Stomach (tissue), 9 donors: ENCODE results near the gene UTP4. TPM values are rescaled to one million over a fixed set of nuclear protein-coding genes. Genes with fewer than 3 reads are reported as not detected.
A peak's percentile ranks its signal among the peaks of the same experiment; 100 is the strongest.

Experiments used
- DNase-seq, 2 donors: peaks; one replicate each; pipeline versions ENCODE4 v3.0.0 to v3.0.0-alpha.2; 2013 to 2019
- H3K27ac ChIP-seq, 5 donors: fragments of 200-600 bp in 4 of 5; sonication (generic) in 4 of 5; one replicate each; pipeline ENCODE4 v1.5.1; 2013 to 2019; ENCODE audit warnings: mild to moderate bottlenecking in 1 of 5, moderate library complexity in 1 of 5
- H3K27me3 ChIP-seq, 3 donors: fragments of 200-600 bp; sonication (generic); one replicate each; pipeline ENCODE4 v1.5.1; 2017 to 2019; ENCODE audit warnings: mixed run types in 1 of 3
- H3K36me3 ChIP-seq, 4 donors: fragments of 200-600 bp; sonication (generic); 1 replicate in 3 of 4; 2 replicates in 1 of 4; pipeline ENCODE4 v1.5.1; 2016 to 2019
- H3K4me1 ChIP-seq, 4 donors: fragments of 200-600 bp; sonication (generic); one replicate each; pipeline ENCODE4 v1.5.1; 2016 to 2019
- H3K4me3 ChIP-seq, 4 donors: fragments of 200-600 bp; sonication (generic) in 3 of 4; one replicate each; pipeline ENCODE4 v1.5.1; 2016 to 2019; ENCODE audit warnings: mild to moderate bottlenecking in 1 of 4
- H3K9me3 ChIP-seq, 4 donors: fragments of 200-600 bp; sonication (generic); one replicate each; pipeline ENCODE4 v1.5.1; 2016 to 2019
- EP300 ChIP-seq: sonication (generic); formaldehyde crosslinking; IDR thresholded peaks from one replicate; pipeline ENCODE4 v1.6.1; 2017; ENCODE audit warnings: antibody characterized with exemption
- POLR2A ChIP-seq, 4 donors: fragments of 450-650 bp; IDR thresholded peaks; one replicate each; pipeline ENCODE4 v1.6.1; 2016; ENCODE audit warnings: antibody characterized with exemption in 4 of 4, control low read depth in 2 of 4, mild to moderate bottlenecking in 1 of 4, moderate library complexity in 1 of 4
- POLR2AphosphoS5 ChIP-seq, 3 donors: sonication (generic); formaldehyde crosslinking; IDR thresholded peaks; one replicate each; pipeline ENCODE4 v1.6.1; 2016; ENCODE audit warnings: antibody characterized with exemption in 3 of 3
- WGBS, 5 donors: extraction: QIAGEN DNeasy Blood & Tissue Kit in 3 of 5; methylation state at CpG; one replicate each; pipeline versions ENCODE4 v1.1.5 to v1.1.7; 2013 to 2018; 5-methylcytosine and 5-hydroxymethylcytosine counted together
- intact Hi-C: fragments of 100-400 bp; cut with DNase I; formaldehyde crosslinking; loops from one replicate; pipeline ENCODE4 v1.15.1; 2023; ENCODE audit warnings: low total_unique reads
- polyA plus RNA-seq, 3 donors: library from polyadenylated mRNA; stranded (reverse); fragments of 200-250 nt; gene quantifications; one replicate each; pipeline ENCODE4 v1.2.3, GENCODE V29; 2013
- total RNA-seq, 5 donors: library from RNA; depleted of rRNA; stranded (reverse); fragments of >200 nt; gene quantifications; one replicate each; pipeline versions ENCODE4 v1.1.0 to v1.2.3, GENCODE V29; 2014 to 2016
- TF ChIP-seq, protein P1 (sequence below), 7 experiments: fragments of 450-650 bp in 4 of 7; fragments of 200-600 bp in 3 of 7; sonication (generic) in 3 of 7; IDR thresholded peaks; one replicate each; pipeline ENCODE4 v1.5.1; 2016 to 2019; ENCODE audit warnings: antibody characterized with exemption in 7 of 7, control low read depth in 2 of 7, mild to moderate bottlenecking in 1 of 7
- donor health status: healthy with polysubstance abuse.
- donor health status: Bipolar disorder and iron deficiency.
- donor health status: healthy.

Gene UTP4
- total and polyA plus RNA-seq, 8 donors: 8.1 to 68.8 (median 30.9) TPM

DNA sequence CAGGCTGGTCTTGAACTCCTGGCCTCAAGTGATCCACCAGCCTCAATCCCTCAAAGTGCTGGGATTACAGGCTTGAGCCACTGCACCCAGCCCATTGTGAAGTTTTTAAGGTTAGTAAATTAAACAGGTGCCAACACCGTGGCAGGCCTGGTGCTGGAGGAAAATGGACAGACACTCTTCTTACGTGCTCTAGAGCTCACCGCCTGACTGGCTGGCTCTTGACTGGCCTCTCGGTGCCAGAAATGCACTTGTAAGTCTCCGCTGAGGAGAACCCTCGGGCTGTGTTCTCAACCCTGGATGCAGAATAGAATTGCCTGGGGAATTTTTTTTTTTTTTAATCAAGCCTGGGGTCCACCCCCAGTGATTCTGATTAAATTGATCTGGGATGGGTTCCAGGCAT lies 37.3 kb upstream of the UTP4 start:
- TF ChIP-seq, protein P1, sequence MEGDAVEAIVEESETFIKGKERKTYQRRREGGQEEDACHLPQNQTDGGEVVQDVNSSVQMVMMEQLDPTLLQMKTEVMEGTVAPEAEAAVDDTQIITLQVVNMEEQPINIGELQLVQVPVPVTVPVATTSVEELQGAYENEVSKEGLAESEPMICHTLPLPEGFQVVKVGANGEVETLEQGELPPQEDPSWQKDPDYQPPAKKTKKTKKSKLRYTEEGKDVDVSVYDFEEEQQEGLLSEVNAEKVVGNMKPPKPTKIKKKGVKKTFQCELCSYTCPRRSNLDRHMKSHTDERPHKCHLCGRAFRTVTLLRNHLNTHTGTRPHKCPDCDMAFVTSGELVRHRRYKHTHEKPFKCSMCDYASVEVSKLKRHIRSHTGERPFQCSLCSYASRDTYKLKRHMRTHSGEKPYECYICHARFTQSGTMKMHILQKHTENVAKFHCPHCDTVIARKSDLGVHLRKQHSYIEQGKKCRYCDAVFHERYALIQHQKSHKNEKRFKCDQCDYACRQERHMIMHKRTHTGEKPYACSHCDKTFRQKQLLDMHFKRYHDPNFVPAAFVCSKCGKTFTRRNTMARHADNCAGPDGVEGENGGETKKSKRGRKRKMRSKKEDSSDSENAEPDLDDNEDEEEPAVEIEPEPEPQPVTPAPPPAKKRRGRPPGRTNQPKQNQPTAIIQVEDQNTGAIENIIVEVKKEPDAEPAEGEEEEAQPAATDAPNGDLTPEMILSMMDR (IDR thresholded peaks at IDR 0.05): no peak
- no peak for TF ChIP-seq POLR2A (IDR thresholded peaks at IDR 0.05)
- TF ChIP-seq EP300: no peak
- TF ChIP-seq POLR2AphosphoS5 (IDR thresholded peaks at IDR 0.05): no peak
- H3K4me1 ChIP-seq: peaks cover 0 to 7% (median 1%) of the 10 kb centered on the region in 4 donors
- no peaks in the 10 kb centered on the region for H3K27me3 ChIP-seq
- intact Hi-C loops: no loop called here
- H3K9me3 ChIP-seq: no peaks in the 10 kb centered on the region
- WGBS, 5 donors: 84 to 94% (median 92%) methylated on average over 6 of the region's 6 CpGs
- H3K4me3 ChIP-seq: no peak overlapping the region
- H3K36me3 ChIP-seq: no peaks in the 10 kb centered on the region
- H3K27ac ChIP-seq: no peak overlapping the region
- DNase-seq: no peak

DNA sequence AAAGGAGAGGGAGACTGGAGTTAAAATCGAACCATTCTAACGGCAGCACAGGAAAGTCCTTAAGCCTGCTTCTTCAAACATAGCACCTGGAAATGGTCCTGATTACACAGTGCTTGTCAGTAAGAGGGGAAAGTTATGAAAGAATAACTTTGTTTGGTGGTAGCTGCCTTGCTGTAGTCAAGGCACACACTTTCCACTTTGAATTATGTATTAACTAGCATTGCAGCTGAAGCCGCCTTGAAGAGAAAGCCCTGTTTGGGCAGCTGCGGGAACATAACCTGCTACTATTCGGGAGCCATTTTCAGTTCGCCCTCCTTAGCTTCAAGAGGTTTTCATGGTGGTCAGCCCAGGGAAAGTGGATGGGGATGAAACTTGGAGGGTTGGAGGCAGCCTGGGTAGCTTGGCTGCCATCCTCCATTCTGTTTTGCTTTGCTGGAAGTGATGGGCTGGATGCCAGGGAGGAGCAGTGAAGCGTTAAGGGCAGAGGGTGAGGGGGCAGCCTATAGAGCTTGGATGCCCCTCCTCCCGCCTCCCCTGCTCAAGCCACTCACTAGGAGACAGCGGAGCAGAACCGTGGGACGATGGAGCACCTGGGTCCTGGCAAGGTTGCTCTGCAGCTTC lies 32.3 kb upstream of the UTP4 start:
- DNase-seq: peak in 1 of 2 donors; percentile 47
- Histone ChIP-seq H3K27me3 (peaks cover 0 to 2% (median 0%) of the 10 kb centered on the region in 3 donors), H3K4me3 (peak overlapping the region in 2 of 4 donors; percentile 5 to 16), H3K4me1 (peaks cover 0 to 19% (median 8%) of the 10 kb centered on the region in 4 donors), H3K27ac (peak overlapping the region in 1 of 5 donors; percentile 27), H3K9me3 (no peaks in the 10 kb centered on the region), H3K36me3 (no peaks in the 10 kb centered on the region)
- 34 to 51% (median 37%) methylated on average over 11 of the region's 11 CpGs for WGBS, 5 donors
- intact Hi-C loops: no loop called here
- TF ChIP-seq, protein P1 (IDR thresholded peaks at IDR 0.05): no peak
- TF ChIP-seq POLR2AphosphoS5 (IDR thresholded peaks at IDR 0.05): no peak
- TF ChIP-seq POLR2A (IDR thresholded peaks at IDR 0.05): no peak
- no peak for TF ChIP-seq EP300

GRCh38 chr16:69105501-69106361 lies 26.7 kb upstream of the UTP4 start, which contains the start of gene HAS3:
HAS3 (plus strand) TSS chr16:69105653; CDS start chr16:69109396, 3,743 bp downstream.
- peaks cover 0 to 21% (median 20%) of the 10 kb centered on the region in 4 donors for H3K36me3 ChIP-seq
- peak within 1 kb of the TSS in 2 of 5 donors; percentile 32 to 47 for H3K27ac ChIP-seq
- H3K4me3 ChIP-seq: peak within 1 kb of the TSS; percentile 53 to 78 (median 63)
- intact Hi-C loops: no loop called here
- peaks cover 0 to 39% (median 20%) of the 10 kb centered on the region in 3 donors for H3K27me3 ChIP-seq
- no peaks in the 10 kb centered on the region for H3K9me3 ChIP-seq
- peak in 2 of 3 donors; percentile 58 to 72 for TF ChIP-seq POLR2AphosphoS5 (IDR thresholded peaks at IDR 0.05)
- TF ChIP-seq, protein P1 (IDR thresholded peaks at IDR 0.05): peak in 2 of 7 experiments; percentile 5 to 10
- no peak for TF ChIP-seq EP300
- TF ChIP-seq POLR2A (IDR thresholded peaks at IDR 0.05): no peak
- peak; percentile 65 to 89 for DNase-seq
- WGBS, 5 donors: 0 to 2% (median 1%) methylated on average over 20 to 80 of the region's 80 CpGs
- H3K4me1 ChIP-seq: peaks cover 18 to 42% (median 37%) of the 10 kb centered on the region in 4 donors
